A549 (cell line): Measurements from ENCODE around the gene ERAP2. TPM values are rescaled to one million over a fixed set of nuclear protein-coding genes. Genes with fewer than 3 reads are reported as not detected.
"Not testable (repeated sequence)": the region's sequence is repeated elsewhere in the genome, so short reads cannot be mapped to it uniquely, and the experiment has no call there.

Source experiments
- ATAC-seq, 2 experiments: fragments of 200-7000 bp in 1 of 2; fragments of >200 bp in 1 of 2; cut with Nextera tagmentation in 1 of 2; cut with Tn5 transposase in 1 of 2; 3 replicates each; pipeline versions ENCODE4 v1.8.0 to v1.9.1; 2018 to 2020; ENCODE audit warnings: mild to moderate bottlenecking in 1 of 2, moderate library complexity in 1 of 2
- CTCF ChIA-PET: fragments of 300-600 bp; sonication (Branson Sonifier 250); formaldehyde crosslinking; extraction: SDS; loops from one replicate; lab custom pipeline; 2021; ENCODE audit warnings: antibody characterized with exemption, inconsistent platforms; lab: Yijun Ruan, JAX
- POLR2A ChIA-PET: fragments of 350-600 bp; formaldehyde crosslinking; extraction: SDS; loops from one replicate; lab custom pipeline; 2021; ENCODE audit warnings: antibody characterized with exemption, inconsistent platforms; lab: Yijun Ruan, JAX
- DNase-seq, 2 experiments: peaks; one replicate each; pipeline versions ENCODE4 v3.0.0 to v3.0.0-alpha.2; 2011 to 2016; ENCODE audit warnings: low read depth in 1 of 2, low spot score in 1 of 2
- FAIRE-seq: peaks from 2 replicates; lab custom pipeline; 2011; peaks lifted over from hg19 to GRCh38; lab: Jason Lieb, UNC
- H3K27ac ChIP-seq, 2 experiments: fragments of >200 bp; sonication (Bioruptor Twin); formaldehyde crosslinking; 3 replicates each; pipeline ENCODE4 v1.5.1; 2016 to 2017
- H3K4me1 ChIP-seq: fragments of >200 bp; sonication (Bioruptor Twin); formaldehyde crosslinking; 3 replicates; pipeline ENCODE4 v1.6.1; 2016
- H3K4me2 ChIP-seq: fragments of >200 bp; sonication (Bioruptor Twin); formaldehyde crosslinking; 3 replicates; pipeline ENCODE4 v1.6.1; 2016
- H3K4me3 ChIP-seq: fragments of >200 bp; sonication (Bioruptor Twin); formaldehyde crosslinking; 3 replicates; pipeline ENCODE4 v1.5.1; 2016
- H3K9me3 ChIP-seq: fragments of >200 bp; sonication (Bioruptor Twin); formaldehyde crosslinking; 3 replicates; pipeline ENCODE4 v1.6.1; 2016
- CBX2 ChIP-seq: fragments of 200-600 bp; sonication (generic); IDR thresholded peaks from 2 replicates; pipeline ENCODE4 v1.6.1; 2016; ENCODE audit warnings: low read depth, mild to moderate bottlenecking, borderline replicate concordance
- CEBPB ChIP-seq, 2 experiments: fragments of >200 bp in 1 of 2; sonication (Bioruptor Twin) in 1 of 2; formaldehyde crosslinking in 1 of 2; IDR thresholded peaks; 2 replicates each; pipeline ENCODE4 v1.6.1; 2012 to 2016
- CHD4 ChIP-seq: fragments of 200-600 bp; sonication (generic); IDR thresholded peaks from 2 replicates; pipeline ENCODE4 v1.6.1; 2016; ENCODE audit warnings: antibody characterized with exemption, mild to moderate bottlenecking, borderline replicate concordance
- EP300 ChIP-seq, 2 experiments: fragments of >200 bp; sonication (Bioruptor Twin); formaldehyde crosslinking; IDR thresholded peaks; 2 replicates in 1 of 2; 3 replicates in 1 of 2; pipeline ENCODE4 v1.6.1; 2016 to 2017
- FOSL2 ChIP-seq, 2 experiments: fragments of 450-650 bp in 1 of 2; fragments of >200 bp in 1 of 2; sonication (Bioruptor Twin) in 1 of 2; formaldehyde crosslinking; IDR thresholded peaks; 2 replicates each; pipeline versions ENCODE4 v1.5.0 to v1.6.1; 2016 to 2020; ENCODE audit warnings: mild to moderate bottlenecking in 1 of 2, moderate library complexity in 1 of 2
- GATA3 ChIP-seq: IDR thresholded peaks from 2 replicates; pipeline ENCODE4 v1.6.1; 2012; ENCODE audit warnings: borderline replicate concordance
- HDAC2 ChIP-seq: fragments of 200-600 bp; sonication (generic); IDR thresholded peaks from 2 replicates; pipeline ENCODE4 v1.6.1; 2016
- HOXA7 ChIP-seq: fragments of 250-450 bp; sonication (Bioruptor Pico); IDR thresholded peaks from 2 replicates; pipeline ENCODE4 v1.5.0; 2020; ENCODE audit warnings: mild to moderate bottlenecking, moderate library complexity
- JUNB ChIP-seq: fragments of >200 bp; sonication (Bioruptor Twin); formaldehyde crosslinking; IDR thresholded peaks from 2 replicates; pipeline ENCODE4 v1.6.1; 2016
- KDM5A ChIP-seq: fragments of 200-600 bp; sonication (generic); IDR thresholded peaks from 2 replicates; pipeline ENCODE4 v1.6.1; 2016; ENCODE audit warnings: antibody characterized with exemption, mild to moderate bottlenecking
- NR3C1 ChIP-seq: fragments of >200 bp; sonication (Bioruptor Twin); formaldehyde crosslinking; IDR thresholded peaks from 3 replicates; pipeline ENCODE4 v1.6.1; 2017
- POLR2AphosphoS2 ChIP-seq: conservative IDR thresholded peaks from 2 replicates; pipeline ENCODE4 v1.6.1; 2012; ENCODE audit warnings: low read length, improper control_type of control experiment, inconsistent platforms
- RAD21 ChIP-seq, 2 experiments: fragments of >200 bp in 1 of 2; sonication (Bioruptor Twin) in 1 of 2; formaldehyde crosslinking in 1 of 2; IDR thresholded peaks in 1 of 2; conservative IDR thresholded peaks in 1 of 2; 2 replicates in 1 of 2; 3 replicates in 1 of 2; pipeline ENCODE4 v1.6.1; 2012 to 2018; ENCODE audit warnings: inconsistent platforms in 1 of 2
- RARB ChIP-seq: fragments of 250-450 bp; sonication (Bioruptor Pico); IDR thresholded peaks from 2 replicates; pipeline ENCODE4 v1.8.0; 2021; ENCODE audit warnings: mild to moderate bottlenecking, moderate library complexity
- REST ChIP-seq: fragments of 200-600 bp; sonication (generic); IDR thresholded peaks from 2 replicates; pipeline ENCODE4 v1.6.1; 2016; ENCODE audit warnings: antibody characterized with exemption, mild to moderate bottlenecking, moderate library complexity
- RFX5 ChIP-seq: fragments of 450-650 bp; IDR thresholded peaks from 2 replicates; pipeline ENCODE4 v1.7.1; 2014; ENCODE audit warnings: antibody characterized with exemption, mild to moderate bottlenecking, moderate library complexity
- TFCP2L1 ChIP-seq: fragments of 250-450 bp; sonication (Bioruptor Pico); IDR thresholded peaks from 2 replicates; pipeline ENCODE4 v1.5.0; 2021; ENCODE audit warnings: mild to moderate bottlenecking
- ZSCAN20 ChIP-seq: fragments of 250-450 bp; sonication (Bioruptor Pico); IDR thresholded peaks from 2 replicates; pipeline ENCODE4 v1.8.0; 2022; ENCODE audit warnings: mild to moderate bottlenecking, moderate library complexity
- WGBS: methylation state at CpG from one replicate; pipeline ENCODE4 v1.1.6; 2017; ENCODE audit errors: missing lambda C conversion rate; 5-methylcytosine and 5-hydroxymethylcytosine counted together
- polyA plus RNA-seq, 4 experiments: library from polyadenylated mRNA; depleted of rRNA in 3 of 4; stranded (reverse); fragments of >200 nt; fragmentation: RNase III in 1 of 4; extraction: RNeasy Plus Mini Kit Qiagen cat#74134 plus additional on column Dnase treatment in 1 of 4; gene quantifications; 2 replicates in 3 of 4; 3 replicates in 1 of 4; pipeline ENCODE4 v1.2.3, GENCODE V29; 2011 to 2017
- TF ChIP-seq, protein P1 (sequence below): fragments of 250-450 bp; sonication (Bioruptor Pico); IDR thresholded peaks from 2 replicates; pipeline ENCODE4 v1.5.0; 2020; ENCODE audit warnings: low read depth, mild to moderate bottlenecking, moderate library complexity
- TF ChIP-seq, protein P2 (sequence below): fragments of 150-350 bp; IDR thresholded peaks from 2 replicates; pipeline ENCODE4 v1.6.1; 2014; ENCODE audit warnings: low read depth, mild to moderate bottlenecking, low read length
- TF ChIP-seq, protein P3 (sequence below): IDR thresholded peaks from 2 replicates; pipeline ENCODE4 v1.6.1; 2012

ERAP2 gene
- polyA plus RNA-seq, 2 of the 4 experiments (the other 2 are of a cell fraction) = 1.0 to 2.2 TPM

DNA sequence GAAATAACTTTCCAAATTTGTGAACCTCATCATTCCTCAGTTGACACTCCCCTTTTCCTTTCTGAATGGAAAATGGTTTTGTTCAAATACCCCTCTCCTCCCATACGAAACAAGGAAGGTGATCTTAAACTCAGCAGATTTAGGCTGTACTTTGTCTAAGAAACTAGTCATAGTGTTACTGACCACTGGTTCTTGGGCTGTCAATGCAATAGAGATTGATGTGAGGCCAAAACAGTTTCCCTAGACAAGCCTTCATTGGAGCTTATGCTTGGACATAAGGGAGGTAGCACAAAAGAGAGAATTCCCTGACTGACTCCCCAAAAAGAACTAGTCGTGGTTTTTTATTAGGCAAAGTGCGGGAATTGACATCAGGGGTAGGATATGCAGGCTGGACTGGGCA, 54.3 kb downstream of the ERAP2 start:
- ATAC-seq (no peak), DNase-seq (no peak), FAIRE-seq (no peak)
- Histone ChIP-seq H3K4me3 (no peak overlapping the region), H3K4me1 (peaks cover 10% of the 10 kb centered on the region), H3K4me2 (no peak overlapping the region), H3K9me3 (no peaks in the 10 kb centered on the region), H3K27ac (no peak overlapping the region)
- POLR2A ChIA-PET = no interaction called here
- CTCF ChIA-PET = interaction anchor here (0.8 kb wide), 1 partner anchor 62 kb away, joined by 3 read pairs; no protein-coding TSS in a partner anchor
- WGBS = 91% methylated on average over 3 of the region's 3 CpGs
- TF ChIP-seq, protein P1, sequence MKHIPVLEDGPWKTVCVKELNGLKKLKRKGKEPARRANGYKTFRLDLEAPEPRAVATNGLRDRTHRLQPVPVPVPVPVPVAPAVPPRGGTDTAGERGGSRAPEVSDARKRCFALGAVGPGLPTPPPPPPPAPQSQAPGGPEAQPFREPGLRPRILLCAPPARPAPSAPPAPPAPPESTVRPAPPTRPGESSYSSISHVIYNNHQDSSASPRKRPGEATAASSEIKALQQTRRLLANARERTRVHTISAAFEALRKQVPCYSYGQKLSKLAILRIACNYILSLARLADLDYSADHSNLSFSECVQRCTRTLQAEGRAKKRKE (CRISPR knock-in tag) = no peak
- TF ChIP-seq RARB (CRISPR knock-in tag) = no peak

- FAIRE-seq, POLR2A ChIA-PET: not testable (repeated sequence)
- WGBS = 71% methylated on average over 2 of the region's 2 CpGs
These were observed 54.7 kb downstream of the ERAP2 start for GRCh38 chr5:96931037-96931436.

DNA sequence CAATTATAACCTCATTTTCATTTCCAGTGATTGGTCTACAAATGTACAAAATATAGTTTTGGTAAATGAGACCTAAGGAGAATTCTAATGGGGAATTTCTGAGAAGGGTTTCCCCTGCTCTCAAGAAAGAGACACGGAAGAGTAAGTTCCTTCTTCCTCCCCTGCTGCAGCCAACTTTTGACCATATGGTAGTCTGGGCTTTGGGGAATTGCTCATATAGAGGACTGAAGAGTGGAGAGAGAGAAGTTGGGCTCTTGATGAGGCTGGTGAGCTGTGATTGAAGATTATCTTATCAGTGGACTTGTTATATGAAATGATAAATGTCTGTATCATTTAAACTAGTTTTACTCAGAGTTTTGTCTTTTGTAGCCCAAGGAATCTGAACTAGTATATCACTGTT, 55.3 kb downstream of the ERAP2 start:
- POLR2A ChIA-PET = no interaction called here
- Histone ChIP-seq H3K27ac (no peak overlapping the region), H3K4me2 (no peak overlapping the region), H3K4me3 (no peak overlapping the region), H3K4me1 (peaks cover 10% of the 10 kb centered on the region), H3K9me3 (no peaks in the 10 kb centered on the region)
- 83% methylated on average over 1 of the region's 1 CpG for WGBS
- FAIRE-seq (no peak), ATAC-seq (no peak), DNase-seq (no peak)
- CTCF ChIA-PET = interaction anchor here (1.4 kb wide), 1 partner anchor 115 kb away, joined by 3 read pairs; no protein-coding TSS in a partner anchor
- TF ChIP-seq CBX2 (no peak), HOXA7 (CRISPR knock-in tag) (no peak), REST (no peak), EP300 (IDR thresholded peaks at IDR 0.05) (no peak), FOSL2 (IDR thresholded peaks at IDR 0.05) (no peak), FOSL2 (CRISPR knock-in tag; IDR thresholded peaks at IDR 0.05) (no peak), CEBPB (IDR thresholded peaks at IDR 0.05) (no peak), KDM5A (no peak), RAD21 (conservative IDR thresholded peaks at IDR 0.05 in 1 of 2, IDR thresholded peaks at IDR 0.05 in 1 of 2) (no peak), RFX5 (no peak), JUNB (no peak), POLR2AphosphoS2 (no peak), HDAC2 (no peak), TFCP2L1 (no peak), CHD4 (no peak), ZSCAN20 (CRISPR knock-in tag) (no peak), NR3C1 (no peak), GATA3 (no peak)
- TF ChIP-seq, protein P2, sequence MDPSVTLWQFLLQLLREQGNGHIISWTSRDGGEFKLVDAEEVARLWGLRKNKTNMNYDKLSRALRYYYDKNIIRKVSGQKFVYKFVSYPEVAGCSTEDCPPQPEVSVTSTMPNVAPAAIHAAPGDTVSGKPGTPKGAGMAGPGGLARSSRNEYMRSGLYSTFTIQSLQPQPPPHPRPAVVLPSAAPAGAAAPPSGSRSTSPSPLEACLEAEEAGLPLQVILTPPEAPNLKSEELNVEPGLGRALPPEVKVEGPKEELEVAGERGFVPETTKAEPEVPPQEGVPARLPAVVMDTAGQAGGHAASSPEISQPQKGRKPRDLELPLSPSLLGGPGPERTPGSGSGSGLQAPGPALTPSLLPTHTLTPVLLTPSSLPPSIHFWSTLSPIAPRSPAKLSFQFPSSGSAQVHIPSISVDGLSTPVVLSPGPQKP = no peak
- TF ChIP-seq, protein P3, sequence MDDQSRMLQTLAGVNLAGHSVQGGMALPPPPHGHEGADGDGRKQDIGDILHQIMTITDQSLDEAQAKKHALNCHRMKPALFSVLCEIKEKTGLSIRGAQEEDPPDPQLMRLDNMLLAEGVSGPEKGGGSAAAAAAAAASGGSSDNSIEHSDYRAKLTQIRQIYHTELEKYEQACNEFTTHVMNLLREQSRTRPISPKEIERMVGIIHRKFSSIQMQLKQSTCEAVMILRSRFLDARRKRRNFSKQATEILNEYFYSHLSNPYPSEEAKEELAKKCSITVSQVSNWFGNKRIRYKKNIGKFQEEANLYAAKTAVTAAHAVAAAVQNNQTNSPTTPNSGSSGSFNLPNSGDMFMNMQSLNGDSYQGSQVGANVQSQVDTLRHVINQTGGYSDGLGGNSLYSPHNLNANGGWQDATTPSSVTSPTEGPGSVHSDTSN = no peak

More at GRCh38 chr5:96931037-96931436, 54.7 kb downstream of the ERAP2 start:
- not testable (repeated sequence) for H3K27ac ChIP-seq, H3K4me1 ChIP-seq, H3K4me3 ChIP-seq, ATAC-seq, DNase-seq, H3K4me2 ChIP-seq, H3K9me3 ChIP-seq
- CTCF ChIA-PET = interaction anchor here (1.4 kb wide), 1 partner anchor 115 kb away, joined by 3 read pairs; no protein-coding TSS in a partner anchor
